Measurements from ENCODE around the gene GTPBP8. TPM values are rescaled to one million over a fixed set of nuclear protein-coding genes. Genes with fewer than 3 reads are reported as not detected.

The GTPBP8 gene
- total RNA-seq, 4 donors from 2014 or later: 23.5 to 50.1 (median 32.9) TPM

DNA sequence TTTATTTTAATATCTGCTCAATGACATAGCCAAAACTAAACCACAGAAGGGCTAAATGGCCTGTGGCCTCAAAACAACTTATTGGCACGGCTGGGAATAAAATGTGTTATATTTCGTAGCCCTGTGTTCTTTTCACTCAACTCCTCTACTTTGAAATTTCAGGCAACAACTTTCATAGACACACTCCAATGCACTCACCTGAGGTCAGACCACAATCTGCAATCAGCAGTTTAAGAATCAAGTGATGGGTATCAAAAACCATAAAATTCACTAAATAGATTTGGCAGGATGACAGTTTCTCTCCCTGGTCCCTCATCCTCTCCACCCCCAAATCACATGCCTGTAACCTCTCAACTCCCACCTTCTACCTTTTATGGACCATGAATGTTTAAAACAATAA lies 13.8 kb upstream of the GTPBP8 start:
- TF ChIP-seq POLR2A (IDR thresholded peaks at IDR 0.05): no peak
- TF ChIP-seq, protein P1, sequence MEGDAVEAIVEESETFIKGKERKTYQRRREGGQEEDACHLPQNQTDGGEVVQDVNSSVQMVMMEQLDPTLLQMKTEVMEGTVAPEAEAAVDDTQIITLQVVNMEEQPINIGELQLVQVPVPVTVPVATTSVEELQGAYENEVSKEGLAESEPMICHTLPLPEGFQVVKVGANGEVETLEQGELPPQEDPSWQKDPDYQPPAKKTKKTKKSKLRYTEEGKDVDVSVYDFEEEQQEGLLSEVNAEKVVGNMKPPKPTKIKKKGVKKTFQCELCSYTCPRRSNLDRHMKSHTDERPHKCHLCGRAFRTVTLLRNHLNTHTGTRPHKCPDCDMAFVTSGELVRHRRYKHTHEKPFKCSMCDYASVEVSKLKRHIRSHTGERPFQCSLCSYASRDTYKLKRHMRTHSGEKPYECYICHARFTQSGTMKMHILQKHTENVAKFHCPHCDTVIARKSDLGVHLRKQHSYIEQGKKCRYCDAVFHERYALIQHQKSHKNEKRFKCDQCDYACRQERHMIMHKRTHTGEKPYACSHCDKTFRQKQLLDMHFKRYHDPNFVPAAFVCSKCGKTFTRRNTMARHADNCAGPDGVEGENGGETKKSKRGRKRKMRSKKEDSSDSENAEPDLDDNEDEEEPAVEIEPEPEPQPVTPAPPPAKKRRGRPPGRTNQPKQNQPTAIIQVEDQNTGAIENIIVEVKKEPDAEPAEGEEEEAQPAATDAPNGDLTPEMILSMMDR (IDR thresholded peaks at IDR 0.05): no peak
- DNase-seq: no peak
- Histone ChIP-seq H3K4me1 (no peaks in the 10 kb centered on the region), H3K9me3 (no peaks in the 10 kb centered on the region), H3K27ac (no peak overlapping the region), H3K36me3 (no peaks in the 10 kb centered on the region), H3K27me3 (no peaks in the 10 kb centered on the region), H3K4me3 (replicated peaks in 1 of 3) (no peak overlapping the region)
- 61 to 63% methylated on average over 2 of the region's 2 CpGs for WGBS, 2 donors
- intact Hi-C loops (cut with DNase I): loop anchor here (10.0 kb wide), 2 partner anchors 162 to 392 kb away; no protein-coding TSS in a partner anchor

DNA sequence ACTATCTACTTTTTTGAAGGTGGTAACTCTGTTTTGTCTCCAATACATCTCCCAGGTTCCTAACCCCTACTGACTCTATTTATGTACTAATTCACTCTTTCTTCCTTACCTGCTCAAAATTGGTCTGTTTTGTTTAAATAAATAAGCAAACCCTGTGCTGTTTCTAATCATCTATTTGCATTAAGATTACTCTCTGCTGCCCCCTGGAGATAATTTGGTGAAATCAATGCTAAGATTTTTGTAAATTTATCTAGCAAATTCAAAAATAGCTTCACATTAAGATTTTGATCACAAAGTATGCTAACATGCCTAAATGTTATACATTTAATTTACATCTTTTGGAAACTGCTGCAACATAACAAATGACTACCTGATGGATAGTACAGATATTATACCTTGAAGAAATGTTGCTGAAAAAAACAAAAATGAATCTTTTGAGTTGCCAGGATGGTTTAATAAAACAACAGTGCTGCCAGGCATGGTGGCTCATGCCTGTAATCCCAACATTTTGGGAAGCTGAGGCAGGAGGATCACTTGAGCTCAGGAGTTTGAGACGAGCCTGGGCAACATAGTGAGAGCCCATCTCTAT lies 11.4 kb upstream of the GTPBP8 start:
- no peak for DNase-seq
- intact Hi-C loops (cut with DNase I): loop anchor here (10.0 kb wide), 2 partner anchors 165 to 395 kb away; no protein-coding TSS in a partner anchor
- WGBS, 2 donors: 84 to 90% methylated on average over 1 of the region's 1 CpG

DNA sequence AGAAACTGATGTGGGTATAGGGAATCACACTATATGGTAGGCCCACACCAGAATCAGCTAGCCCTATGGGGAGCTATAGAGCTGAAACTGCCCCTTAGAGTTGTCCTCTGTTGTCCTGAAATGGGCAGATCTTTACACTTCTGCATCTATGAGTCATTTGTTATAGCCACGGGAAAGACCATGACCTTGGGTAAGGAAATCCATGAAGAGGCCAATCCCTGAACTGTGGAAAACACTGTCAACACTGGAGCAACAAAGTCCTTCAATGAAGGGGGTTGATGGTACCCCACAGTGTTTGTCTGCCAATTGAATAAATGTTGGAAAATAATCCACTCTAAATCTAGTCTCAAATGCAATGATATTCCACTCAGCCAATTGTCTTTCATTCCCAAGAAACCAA lies 10.7 kb upstream of the GTPBP8 start:
- Histone ChIP-seq H3K36me3 (no peaks in the 10 kb centered on the region), H3K4me3 (replicated peaks in 1 of 3) (no peak overlapping the region), H3K27ac (no peak overlapping the region), H3K4me1 (peaks cover 0 to 8% of the 10 kb centered on the region in 2 donors), H3K9me3 (no peaks in the 10 kb centered on the region), H3K27me3 (no peaks in the 10 kb centered on the region)
- TF ChIP-seq, protein P1 (IDR thresholded peaks at IDR 0.05): no peak
- no peak for TF ChIP-seq POLR2A (IDR thresholded peaks at IDR 0.05)
- DNase-seq: no peak
- intact Hi-C loops (cut with DNase I): no loop called here
- 42 to 45% methylated on average over 1 of the region's 1 CpG for WGBS, 2 donors

More for the DNA sequence above, 11.4 kb upstream of the GTPBP8 start:
- Histone ChIP-seq H3K4me1 (peaks cover 0 to under 1% of the 10 kb centered on the region in 2 donors), H3K9me3 (no peaks in the 10 kb centered on the region), H3K36me3 (no peaks in the 10 kb centered on the region), H3K27ac (no peak overlapping the region), H3K4me3 (replicated peaks in 1 of 3) (no peak overlapping the region), H3K27me3 (no peaks in the 10 kb centered on the region)
- no peak for TF ChIP-seq POLR2A (IDR thresholded peaks at IDR 0.05)
- TF ChIP-seq, protein P1 (IDR thresholded peaks at IDR 0.05): peak in 5 of 6 experiments; percentile 44 to 76 (median 64)

DNA sequence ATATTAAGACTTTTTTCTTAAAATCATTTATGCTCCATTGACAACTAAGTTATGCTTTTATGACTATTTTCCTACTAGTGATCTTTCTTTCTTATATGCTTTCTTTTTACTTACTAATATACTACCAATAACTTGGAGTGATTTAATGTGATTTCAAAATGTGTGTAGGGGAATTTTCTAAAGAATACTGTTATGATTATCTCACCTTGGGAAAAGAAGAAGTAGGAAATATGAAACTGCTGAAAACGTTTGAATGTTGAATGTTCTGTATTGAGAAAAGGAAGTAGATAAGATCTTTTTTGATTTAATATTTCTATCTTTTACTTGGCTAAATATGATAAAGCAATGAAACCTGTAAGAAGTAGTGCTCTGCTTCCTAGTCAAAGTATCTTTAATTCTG lies 8.1 kb upstream of the GTPBP8 start:
- Histone ChIP-seq H3K36me3 (no peaks in the 10 kb centered on the region), H3K27ac (no peak overlapping the region), H3K4me1 (peaks cover 0 to 15% of the 10 kb centered on the region in 2 donors), H3K9me3 (no peaks in the 10 kb centered on the region), H3K4me3 (replicated peaks in 1 of 3) (no peak overlapping the region), H3K27me3 (no peaks in the 10 kb centered on the region)
- intact Hi-C loops (cut with DNase I): no loop called here
- no peak for DNase-seq
- WGBS, 2 donors: 52 to 60% methylated on average over 1 of the region's 1 CpG
- no peak for TF ChIP-seq POLR2A (IDR thresholded peaks at IDR 0.05)
- TF ChIP-seq, protein P1 (IDR thresholded peaks at IDR 0.05): no peak

DNA sequence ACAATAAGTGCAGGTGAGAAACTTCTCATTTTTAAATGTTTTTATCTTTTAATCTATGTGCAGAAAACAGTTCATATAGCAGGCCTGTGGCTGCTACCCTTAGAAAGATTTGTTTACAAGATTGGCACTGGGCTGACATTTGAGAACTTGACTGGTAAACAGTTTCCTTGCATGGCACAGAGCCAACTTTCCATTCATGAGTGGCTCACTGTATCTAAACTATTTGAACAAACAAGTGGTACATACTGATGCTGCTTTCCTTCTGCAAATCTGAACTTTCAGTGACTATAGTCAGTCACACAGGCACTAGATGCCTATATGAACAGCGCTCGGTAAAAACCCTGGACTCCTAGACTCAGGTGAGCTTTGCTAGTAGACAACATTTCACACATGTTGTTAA lies 6.3 kb upstream of the GTPBP8 start:
- TF ChIP-seq, protein P1 (IDR thresholded peaks at IDR 0.05): no peak
- no peak for TF ChIP-seq POLR2A (IDR thresholded peaks at IDR 0.05)
- Histone ChIP-seq H3K27me3 (no peaks in the 10 kb centered on the region), H3K36me3 (no peaks in the 10 kb centered on the region), H3K4me1 (peaks cover 0 to 15% of the 10 kb centered on the region in 2 donors), H3K27ac (no peak overlapping the region), H3K4me3 (replicated peaks in 1 of 3) (no peak overlapping the region), H3K9me3 (no peaks in the 10 kb centered on the region)
- intact Hi-C loops (cut with DNase I): no loop called here
- 67 to 74% methylated on average over 2 of the region's 2 CpGs for WGBS, 2 donors
- peak; percentile 13 to 17 for DNase-seq

Data from thyroid gland (tissue), 4 donors.